Prostate gland (tissue), 2 donors: ENCODE measurements around the gene KRTAP5-9.

Experiments
- POLR2A ChIP-seq: fragments of 450-650 bp; IDR thresholded peaks from one replicate; pipeline ENCODE4 v1.6.1; 2016; ENCODE audit warnings: antibody characterized with exemption, mild to moderate bottlenecking
- POLR2AphosphoS5 ChIP-seq: sonication (generic); formaldehyde crosslinking; IDR thresholded peaks from one replicate; pipeline ENCODE4 v1.6.1; 2017; ENCODE audit warnings: antibody characterized with exemption
- TF ChIP-seq, protein P1 (sequence below), 4 experiments: fragments of 200-600 bp in 2 of 4; fragments of 450-650 bp in 2 of 4; sonication (generic) in 2 of 4; IDR thresholded peaks; 1 replicate in 3 of 4; 2 replicates in 1 of 4; pipeline ENCODE4 v1.5.1; 2016 to 2019; ENCODE audit warnings: antibody characterized with exemption in 4 of 4, mild to moderate bottlenecking in 2 of 4, moderate library complexity in 2 of 4

- TF ChIP-seq, protein P1, sequence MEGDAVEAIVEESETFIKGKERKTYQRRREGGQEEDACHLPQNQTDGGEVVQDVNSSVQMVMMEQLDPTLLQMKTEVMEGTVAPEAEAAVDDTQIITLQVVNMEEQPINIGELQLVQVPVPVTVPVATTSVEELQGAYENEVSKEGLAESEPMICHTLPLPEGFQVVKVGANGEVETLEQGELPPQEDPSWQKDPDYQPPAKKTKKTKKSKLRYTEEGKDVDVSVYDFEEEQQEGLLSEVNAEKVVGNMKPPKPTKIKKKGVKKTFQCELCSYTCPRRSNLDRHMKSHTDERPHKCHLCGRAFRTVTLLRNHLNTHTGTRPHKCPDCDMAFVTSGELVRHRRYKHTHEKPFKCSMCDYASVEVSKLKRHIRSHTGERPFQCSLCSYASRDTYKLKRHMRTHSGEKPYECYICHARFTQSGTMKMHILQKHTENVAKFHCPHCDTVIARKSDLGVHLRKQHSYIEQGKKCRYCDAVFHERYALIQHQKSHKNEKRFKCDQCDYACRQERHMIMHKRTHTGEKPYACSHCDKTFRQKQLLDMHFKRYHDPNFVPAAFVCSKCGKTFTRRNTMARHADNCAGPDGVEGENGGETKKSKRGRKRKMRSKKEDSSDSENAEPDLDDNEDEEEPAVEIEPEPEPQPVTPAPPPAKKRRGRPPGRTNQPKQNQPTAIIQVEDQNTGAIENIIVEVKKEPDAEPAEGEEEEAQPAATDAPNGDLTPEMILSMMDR (IDR thresholded peaks at IDR 0.05), result no peak
- TF ChIP-seq POLR2AphosphoS5 (no peak), POLR2A (no peak)
Observed at GRCh38 chr11:71499546-71499945, 48.7 kb upstream of the KRTAP5-9 start.
